DMS 273 treated with DMSO at 0.1 percent for 48 hours (cell line): ENCODE results near the gene CCR2.
"Not testable (repeated sequence)": the region's sequence is repeated elsewhere in the genome, so short reads cannot be mapped to it uniquely, and the experiment has no call there.

ENCODE experiments used
- DNase-seq: peaks from one replicate; lab custom pipeline; 2025; lab: John Stamatoyannopoulos, UW

Gene CCR2

GRCh38 chr3:46380471-46381221 lies 26.7 kb downstream of the CCR2 start:
- no peak for DNase-seq

- no peak for DNase-seq
Measured at GRCh38 chr3:46381625-46382024, 27.7 kb downstream of the CCR2 start.

GRCh38 chr3:46383211-46383950 lies 29.5 kb downstream of the CCR2 start:
- DNase-seq, result no peak

- DNase-seq, result no peak
Measured at GRCh38 chr3:46383951-46384330, 30.0 kb downstream of the CCR2 start.

GRCh38 chr3:46386205-46386604 lies 32.3 kb downstream of the CCR2 start:
- no peak for DNase-seq

GRCh38 chr3:46388847-46389246 lies 34.9 kb downstream of the CCR2 start:
- DNase-seq, result not testable (repeated sequence)

GRCh38 chr3:46389306-46389705 lies 35.4 kb downstream of the CCR2 start:
- DNase-seq, result no peak

GRCh38 chr3:46391526-46391925 lies 37.6 kb downstream of the CCR2 start:
- DNase-seq, result not testable (repeated sequence)

- no peak for DNase-seq
Measured at GRCh38 chr3:46393011-46393410, 39.1 kb downstream of the CCR2 start.

GRCh38 chr3:46393554-46394434 lies 39.9 kb downstream of the CCR2 start:
- no peak for DNase-seq

- no peak for DNase-seq
Measured at GRCh38 chr3:46395210-46395661, 41.3 kb downstream of the CCR2 start.

GRCh38 chr3:46395766-46396530 lies 42.0 kb downstream of the CCR2 start:
- no peak for DNase-seq

GRCh38 chr3:46397111-46397510 lies 43.2 kb downstream of the CCR2 start:
- no peak for DNase-seq

GRCh38 chr3:46398186-46398955 lies 44.5 kb downstream of the CCR2 start:
- no peak for DNase-seq

GRCh38 chr3:46399098-46399497 lies 45.2 kb downstream of the CCR2 start:
- no peak for DNase-seq

GRCh38 chr3:46399557-46399956 lies 45.6 kb downstream of the CCR2 start:
- DNase-seq, result no peak

GRCh38 chr3:46400000-46400734 lies 46.3 kb downstream of the CCR2 start:
- no peak for DNase-seq

GRCh38 chr3:46400846-46401245 lies 46.9 kb downstream of the CCR2 start:
- DNase-seq, result no peak

GRCh38 chr3:46401579-46401978 lies 47.7 kb downstream of the CCR2 start:
- no peak for DNase-seq

- DNase-seq, result not testable (repeated sequence)
Measured at GRCh38 chr3:46402902-46403301, 49.0 kb downstream of the CCR2 start.
